Epithelial cell of esophagus (primary cell): ENCODE results near the gene DMXL2.
"Not testable (repeated sequence)": the region's sequence is repeated elsewhere in the genome, so short reads cannot be mapped to it uniquely, and the experiment has no call there.

Source experiments
- DNase-seq: peaks from one replicate; pipeline ENCODE4 v3.0.0; 2010; ENCODE audit warnings: low read depth
- H3K4me3 ChIP-seq: 2 replicates; pipeline ENCODE4 v1.5.1; 2011; ENCODE audit warnings: mild to moderate bottlenecking, low read length, control low read depth
- CTCF ChIP-seq: IDR thresholded peaks from 2 replicates; pipeline ENCODE4 v1.5.1; 2011; ENCODE audit warnings: low read depth, mild to moderate bottlenecking, low read length, control low read depth, inconsistent platforms; ENCODE audit not compliant: insufficient read depth; ENCODE audit errors: missing control alignments

DMXL2 gene

GRCh38 chr15:51424780-51425179, 197.8 kb downstream of the DMXL2 start:
- peak; percentile 6 for DNase-seq
- TF ChIP-seq CTCF, result no peak
- no peak overlapping the region for H3K4me3 ChIP-seq

GRCh38 chr15:51423040-51423439, 199.5 kb downstream of the DMXL2 start:
- not testable (repeated sequence) for H3K4me3 ChIP-seq, DNase-seq

GRCh38 chr15:51416129-51416528, 206.4 kb downstream of the DMXL2 start:
- no peak overlapping the region for H3K4me3 ChIP-seq
- no peak for DNase-seq
- TF ChIP-seq CTCF, result no peak

GRCh38 chr15:51414256-51414860, 208.2 kb downstream of the DMXL2 start:
- DNase-seq, result no peak
- no peak overlapping the region for H3K4me3 ChIP-seq
- TF ChIP-seq CTCF, result no peak

- DNase-seq, result no peak
- no peak overlapping the region for H3K4me3 ChIP-seq
- no peak for TF ChIP-seq CTCF
Observed at GRCh38 chr15:51405693-51406523, 216.7 kb downstream of the DMXL2 start.

- no peak for DNase-seq
- no peak overlapping the region for H3K4me3 ChIP-seq
- no peak for TF ChIP-seq CTCF
Observed at GRCh38 chr15:51403946-51404695, 218.4 kb downstream of the DMXL2 start.

- TF ChIP-seq CTCF, result peak; percentile 77
- peak; percentile 50 for DNase-seq
- H3K4me3 ChIP-seq, result no peak overlapping the region
Observed at GRCh38 chr15:51403072-51403878, 219.3 kb downstream of the DMXL2 start.
